ENCODE measurements around the gene LRRFIP1.

The LRRFIP1 gene

GRCh38 chr2:237623428-237624403 lies 3.7 kb upstream of the LRRFIP1 start:
- DNase-seq = no peak

- no peak for DNase-seq
Observed at GRCh38 chr2:237624565-237624964, 2.8 kb upstream of the LRRFIP1 start.

- DNase-seq = no peak
Observed at GRCh38 chr2:237625216-237625705, 2.1 kb upstream of the LRRFIP1 start.

GRCh38 chr2:237625777-237626176 lies 1.6 kb upstream of the LRRFIP1 start:
- no peak for DNase-seq

- DNase-seq = no peak
Observed at GRCh38 chr2:237626813-237627440, 460 bp upstream of the LRRFIP1 start.

- no peak for DNase-seq
Observed at GRCh38 chr2:237628247-237629187, 1.1 kb downstream of the LRRFIP1 start.

- no peak for DNase-seq
Observed at GRCh38 chr2:237629188-237629534, 1.8 kb downstream of the LRRFIP1 start.

GRCh38 chr2:237629739-237630138 lies 2.4 kb downstream of the LRRFIP1 start:
- no peak for DNase-seq

- DNase-seq = no peak
Observed at GRCh38 chr2:237630216-237631000, 3.0 kb downstream of the LRRFIP1 start.

GRCh38 chr2:237631007-237631785 lies 3.8 kb downstream of the LRRFIP1 start:
- DNase-seq = no peak

- no peak for DNase-seq
Observed at GRCh38 chr2:237631801-237632585, 4.6 kb downstream of the LRRFIP1 start.

- DNase-seq = no peak
Observed at GRCh38 chr2:237633061-237633561, 5.7 kb downstream of the LRRFIP1 start.

- no peak for DNase-seq
Observed at GRCh38 chr2:237636578-237636977, 9.2 kb downstream of the LRRFIP1 start.

GRCh38 chr2:237637429-237638135 lies 10.2 kb downstream of the LRRFIP1 start:
- no peak for DNase-seq

- DNase-seq = no peak
Observed at GRCh38 chr2:237638176-237638575, 10.8 kb downstream of the LRRFIP1 start.

- no peak for DNase-seq
Observed at GRCh38 chr2:237639052-237639835, 11.9 kb downstream of the LRRFIP1 start.

- no peak for DNase-seq
Observed at GRCh38 chr2:237639836-237640220, 12.4 kb downstream of the LRRFIP1 start.

- DNase-seq = no peak
Observed at GRCh38 chr2:237640493-237640998, 13.2 kb downstream of the LRRFIP1 start.
